22Rv1 (cell line): Measurements from ENCODE around the gene SMIM28.

ENCODE experiments used
- H3K27ac ChIP-seq: fragments of 450-650 bp; 2 replicates; pipeline ENCODE4 v1.5.1; 2017
- CTCF ChIP-seq: fragments of 450-650 bp; IDR thresholded peaks from 2 replicates; pipeline ENCODE4 v1.5.1; 2017; ENCODE audit warnings: mild to moderate bottlenecking
- ZFX ChIP-seq: fragments of 450-650 bp; IDR thresholded peaks from 2 replicates; pipeline ENCODE4 v1.6.1; 2017; ENCODE audit warnings: antibody characterized with exemption, borderline replicate concordance

The SMIM28 gene

DNA sequence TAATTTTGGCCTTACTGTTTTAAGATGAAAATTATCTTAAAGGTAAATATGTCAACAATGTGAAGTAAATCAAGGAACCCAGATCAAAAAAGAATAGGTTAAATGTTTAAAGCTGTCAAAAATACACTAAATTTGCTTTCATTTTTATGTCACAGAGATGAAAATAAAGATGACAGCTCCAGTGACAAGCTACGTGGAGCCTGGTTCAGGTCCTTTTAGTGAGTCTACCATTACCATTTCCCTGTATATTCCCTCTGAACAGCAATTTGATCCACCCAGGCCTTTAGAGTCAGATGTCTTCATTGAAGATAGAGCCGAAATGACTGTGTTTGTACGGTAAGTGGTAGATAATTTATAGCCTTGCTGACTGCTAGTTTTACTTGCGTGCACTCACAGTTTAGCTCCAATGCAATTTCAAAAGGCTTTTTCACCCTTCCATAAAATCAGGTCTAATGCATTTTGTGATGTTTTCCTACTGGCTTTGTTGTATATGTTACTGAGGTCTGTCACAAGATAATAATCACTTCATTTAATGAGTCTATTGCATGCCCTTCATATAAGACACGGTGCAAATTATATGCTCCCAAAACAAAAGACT, 28.2 kb downstream of the SMIM28 start:
- no peak for TF ChIP-seq ZFX
- no peak for TF ChIP-seq CTCF
- peak overlapping the region; percentile 89 for H3K27ac ChIP-seq

DNA sequence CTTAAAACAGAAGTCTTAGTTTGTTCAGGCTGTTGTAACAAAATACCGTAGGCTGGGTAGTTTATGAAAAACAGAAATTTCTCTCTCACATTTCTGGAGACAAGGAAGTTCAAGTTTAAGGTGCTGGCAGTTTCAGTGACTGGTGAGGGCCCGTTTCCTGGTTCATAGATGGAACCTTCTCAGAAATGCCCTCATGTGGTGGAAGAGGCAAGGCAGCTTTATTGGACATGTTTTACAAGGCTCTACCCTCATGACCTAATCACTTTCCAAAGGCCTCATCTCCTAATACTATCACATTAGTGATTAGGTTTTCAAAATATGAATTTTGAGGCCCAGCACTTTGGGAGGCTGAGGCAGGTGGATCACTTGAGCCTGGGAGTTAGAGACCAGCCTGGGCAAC, 28.7 kb downstream of the SMIM28 start:
- TF ChIP-seq ZFX, result no peak
- H3K27ac ChIP-seq, result peak overlapping the region; percentile 89

DNA sequence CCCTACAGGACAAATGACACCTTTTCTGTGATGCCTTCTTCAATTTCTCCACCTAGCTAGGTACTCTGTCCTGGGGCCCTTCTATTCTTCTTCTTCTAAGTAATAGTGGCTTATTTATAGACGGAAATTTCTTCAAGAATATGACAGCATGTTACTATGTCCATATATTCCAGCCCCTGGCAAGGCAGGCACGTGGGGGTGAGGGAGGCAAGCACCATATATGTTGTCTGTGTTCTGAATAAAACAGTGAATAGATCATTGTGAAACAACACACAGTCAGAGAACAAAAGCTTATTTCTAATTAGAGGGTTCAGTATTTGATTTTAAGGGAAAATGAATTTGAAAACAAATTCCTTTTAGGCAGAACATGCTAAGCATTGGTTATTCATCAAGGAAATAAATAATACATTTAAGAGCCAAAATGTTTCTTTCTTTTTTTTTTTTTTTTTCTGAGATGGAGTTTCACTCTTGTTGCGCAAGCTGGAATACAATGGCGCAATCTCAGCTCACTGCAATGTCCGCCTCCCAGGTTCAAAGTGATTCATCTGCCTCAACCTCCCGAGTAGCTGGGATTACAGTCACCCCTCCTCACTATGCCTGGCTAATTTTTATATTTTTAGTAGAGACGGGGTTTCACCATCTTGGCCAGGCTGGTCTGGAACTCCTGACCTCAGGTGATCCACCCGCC, 32.5 kb downstream of the SMIM28 start:
- H3K27ac ChIP-seq, result peak overlapping the region; percentile 89; the same call in 1 of the 2 replicates
- no peak for TF ChIP-seq ZFX
- TF ChIP-seq CTCF, result no peak

DNA sequence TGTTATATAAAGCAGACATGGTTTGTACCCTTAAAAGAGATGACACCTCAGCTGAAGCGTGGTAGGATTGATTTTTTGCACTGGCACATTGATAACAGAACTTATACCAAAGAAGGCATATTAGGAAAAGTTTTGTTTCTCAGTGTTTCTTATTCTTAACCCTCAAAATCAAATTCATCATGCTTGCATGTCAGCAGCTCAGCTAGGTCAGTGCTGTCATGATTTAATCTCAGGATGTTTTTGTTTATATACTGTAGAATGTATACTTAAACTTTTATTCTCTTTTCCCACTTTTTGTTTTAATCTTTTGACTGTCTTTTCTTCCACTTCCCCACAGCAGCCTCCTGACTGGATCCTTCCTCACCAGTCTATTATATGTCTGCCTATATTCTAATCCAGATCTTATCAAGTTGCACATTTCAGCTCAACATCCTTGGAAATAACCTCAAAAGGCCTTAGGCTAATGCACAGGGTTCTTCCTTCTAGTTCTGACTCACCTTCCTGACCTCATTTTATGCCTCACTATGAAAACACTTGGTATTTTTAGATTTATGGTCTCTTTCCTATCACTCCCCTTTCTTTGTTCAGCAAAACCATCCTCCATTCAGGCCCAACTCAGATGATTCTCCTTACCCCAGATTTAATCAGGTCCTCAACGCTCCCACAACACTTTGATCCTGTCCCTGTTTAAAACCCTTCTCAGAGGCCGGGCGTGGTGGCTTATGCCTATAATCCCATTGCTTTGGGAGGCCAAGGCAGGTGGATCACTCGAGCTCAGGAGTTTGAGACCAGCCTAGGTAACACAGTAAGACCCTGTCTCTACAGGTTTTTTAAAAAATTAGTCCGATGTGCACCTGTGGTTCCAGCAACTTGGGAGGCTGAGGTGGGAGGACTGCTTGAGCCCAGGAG, 33.5 kb downstream of the SMIM28 start:
- TF ChIP-seq ZFX, result no peak
- no peak for TF ChIP-seq CTCF
- peak overlapping the region; percentile 30 for H3K27ac ChIP-seq

DNA sequence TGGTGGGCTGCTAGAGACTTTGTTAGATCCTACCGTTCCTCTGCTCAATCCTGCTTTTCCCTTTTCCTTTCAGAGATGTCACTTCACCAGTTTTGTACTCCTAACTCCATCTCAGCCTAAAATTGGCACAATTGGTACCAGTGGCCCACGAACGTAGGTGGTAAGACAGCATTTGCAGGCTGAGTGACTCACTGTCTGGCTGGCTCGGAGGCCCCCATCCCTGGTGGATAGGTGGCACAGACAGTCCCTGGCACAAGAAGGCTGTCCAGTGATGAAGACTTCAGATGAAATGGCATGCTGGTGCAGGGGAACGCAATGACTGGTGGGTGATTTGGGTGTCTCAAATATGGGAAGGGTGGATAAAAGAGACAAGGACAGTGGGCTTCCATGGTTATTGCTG, 37.4 kb downstream of the SMIM28 start:
- TF ChIP-seq CTCF (no peak), ZFX (no peak)
- peak overlapping the region; percentile 46 for H3K27ac ChIP-seq

- no peak for TF ChIP-seq CTCF
- TF ChIP-seq ZFX, result no peak
Observed at GRCh38 chr6:138416206-138416605, 38.5 kb downstream of the SMIM28 start.

GRCh38 chr6:138417493-138418117, 39.9 kb downstream of the SMIM28 start:
- H3K27ac ChIP-seq, result peak overlapping the region; percentile 46
- no peak for TF ChIP-seq CTCF
- TF ChIP-seq ZFX, result no peak

More at GRCh38 chr6:138416206-138416605, 38.5 kb downstream of the SMIM28 start:
- H3K27ac ChIP-seq, result peak overlapping the region; percentile 46
